ENCODE results near the gene MICALL2.

GRCh38 chr7:1503390-1503789 is 44.1 kb upstream of the MICALL2 start:
- TF ChIP-seq POLR2AphosphoS5 (IDR thresholded peaks at IDR 0.05; ENCODE audit: borderline replicate concordance, low read depth, low read length) (no peak), EZH2 (IDR thresholded peaks at IDR 0.05) (no peak), FOXP2 (optimal IDR thresholded peaks at IDR 0.05; ENCODE audit: control extremely low read depth, extremely low read length, insufficient read depth) (no peak)

All from SK-N-MC (cell line).